ENCODE data around the gene EIF4A3.

DNA sequence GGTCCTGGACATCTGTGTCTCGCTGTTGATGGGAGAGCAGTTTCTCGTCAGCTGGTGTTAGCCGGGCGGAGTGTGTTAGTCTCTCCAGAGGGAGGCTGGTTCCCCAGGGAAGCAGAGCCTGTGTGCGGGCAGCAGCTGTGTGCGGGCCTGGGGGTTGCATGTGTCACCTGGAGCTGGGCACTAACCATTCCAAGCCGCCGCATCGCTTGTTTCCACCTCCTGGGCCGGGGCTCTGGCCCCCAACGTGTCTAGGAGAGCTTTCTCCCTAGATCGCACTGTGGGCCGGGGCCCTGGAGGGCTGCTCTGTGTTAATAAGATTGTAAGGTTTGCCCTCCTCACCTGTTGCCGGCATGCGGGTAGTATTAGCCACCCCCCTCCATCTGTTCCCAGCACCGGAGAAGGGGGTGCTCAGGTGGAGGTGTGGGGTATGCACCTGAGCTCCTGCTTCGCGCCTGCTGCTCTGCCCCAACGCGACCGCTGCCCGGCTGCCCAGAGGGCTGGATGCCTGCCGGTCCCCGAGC, 27.6 kb downstream of the EIF4A3 start:
- TF ChIP-seq POLR2A (IDR thresholded peaks at IDR 0.05) = no peak
- TF ChIP-seq CTCF (IDR thresholded peaks at IDR 0.05) = no peak
- TF ChIP-seq EP300 (IDR thresholded peaks at IDR 0.05) = no peak

Measured in tibial nerve (tissue), 4 donors.